Fibroblast of lung (primary cell): Measurements from ENCODE around the gene GPR142.

Experiments used
- EZH2 ChIP-seq: IDR thresholded peaks from 2 replicates; pipeline ENCODE4 v1.5.1; 2012; ENCODE audit warnings: low read length, control low read depth, mild to moderate bottlenecking; ENCODE audit errors: missing control alignments
- TF ChIP-seq, protein P1 (sequence below), 2 donors: IDR thresholded peaks in 1 of 2; conservative IDR thresholded peaks in 1 of 2; 1 replicate in 1 of 2; 2 replicates in 1 of 2; pipeline ENCODE4 v1.5.1; 2011 to 2012; ENCODE audit warnings: low read length in 2 of 2, control low read depth in 1 of 2, inconsistent platforms in 1 of 2, low read depth in 1 of 2, mild to moderate bottlenecking in 1 of 2

DNA sequence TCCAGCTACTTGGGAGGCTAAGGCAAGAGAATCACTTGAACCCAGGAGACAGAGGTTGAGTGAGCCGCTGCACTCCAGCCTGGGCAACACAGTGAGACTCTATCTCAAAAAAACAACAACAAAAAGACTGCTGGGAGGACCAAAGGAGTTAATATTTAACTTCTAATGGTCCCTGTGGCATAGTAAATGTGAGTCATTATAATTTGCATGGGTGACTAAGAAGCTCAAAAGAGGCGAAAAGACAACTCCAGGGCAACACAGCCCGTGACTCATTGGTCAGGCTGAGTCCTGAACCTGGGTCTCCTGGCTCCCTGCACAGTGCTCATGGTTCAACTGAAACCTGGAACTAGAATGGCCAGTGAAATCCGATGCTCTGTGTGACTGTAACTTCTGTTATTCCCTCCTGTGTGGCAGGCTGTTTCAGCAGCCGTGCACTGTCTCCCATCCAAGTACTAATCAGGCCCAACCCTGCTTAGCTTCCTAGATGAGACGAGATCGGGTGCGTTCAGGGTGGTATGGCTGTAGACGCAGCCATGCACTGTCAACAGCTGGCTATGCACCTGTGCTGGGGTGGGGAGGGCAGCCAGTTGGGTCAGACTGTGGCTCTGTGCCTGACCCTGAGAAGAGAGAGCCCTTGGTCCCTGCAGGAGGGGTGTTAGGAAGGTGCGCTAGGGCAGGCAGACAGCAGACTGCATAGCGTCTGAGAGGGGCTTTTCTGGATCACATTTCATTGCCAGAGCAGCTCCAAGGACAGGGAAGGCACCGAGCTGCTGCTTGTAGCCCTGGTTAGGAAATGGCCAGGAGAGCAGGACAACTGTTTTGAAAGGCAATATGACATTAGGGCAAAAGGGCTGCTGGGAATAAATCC lies 50.1 kb downstream of the GPR142 start:
- TF ChIP-seq, protein P1, sequence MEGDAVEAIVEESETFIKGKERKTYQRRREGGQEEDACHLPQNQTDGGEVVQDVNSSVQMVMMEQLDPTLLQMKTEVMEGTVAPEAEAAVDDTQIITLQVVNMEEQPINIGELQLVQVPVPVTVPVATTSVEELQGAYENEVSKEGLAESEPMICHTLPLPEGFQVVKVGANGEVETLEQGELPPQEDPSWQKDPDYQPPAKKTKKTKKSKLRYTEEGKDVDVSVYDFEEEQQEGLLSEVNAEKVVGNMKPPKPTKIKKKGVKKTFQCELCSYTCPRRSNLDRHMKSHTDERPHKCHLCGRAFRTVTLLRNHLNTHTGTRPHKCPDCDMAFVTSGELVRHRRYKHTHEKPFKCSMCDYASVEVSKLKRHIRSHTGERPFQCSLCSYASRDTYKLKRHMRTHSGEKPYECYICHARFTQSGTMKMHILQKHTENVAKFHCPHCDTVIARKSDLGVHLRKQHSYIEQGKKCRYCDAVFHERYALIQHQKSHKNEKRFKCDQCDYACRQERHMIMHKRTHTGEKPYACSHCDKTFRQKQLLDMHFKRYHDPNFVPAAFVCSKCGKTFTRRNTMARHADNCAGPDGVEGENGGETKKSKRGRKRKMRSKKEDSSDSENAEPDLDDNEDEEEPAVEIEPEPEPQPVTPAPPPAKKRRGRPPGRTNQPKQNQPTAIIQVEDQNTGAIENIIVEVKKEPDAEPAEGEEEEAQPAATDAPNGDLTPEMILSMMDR (conservative IDR thresholded peaks at IDR 0.05 in 1 of 2, IDR thresholded peaks at IDR 0.05 in 1 of 2; ENCODE audit: low read depth in 1 of 2, low read length in 2 of 2): no peak
- TF ChIP-seq EZH2: no peak
